ENCODE data around the gene STRIT1. TPM values are rescaled to one million over a fixed set of nuclear protein-coding genes. Genes with fewer than 3 reads are reported as not detected.

STRIT1 gene
- total and polyA plus RNA-seq, 9 of the 15 experiments (the other 6 are each of a cell fraction or from before 2014, with no cell fraction given) = not detected

GRCh38 chr3:155283092-155284056 is 10.1 kb downstream of the STRIT1 start (continued):
- peak; percentile 94 for TF ChIP-seq CUX1 (CRISPR knock-in tag; IDR thresholded peaks at IDR 0.05)
- no peak for TF ChIP-seq ZC3H4 (CRISPR knock-in tag; IDR thresholded peaks at IDR 0.05; ENCODE audit: borderline replicate concordance)
- TF ChIP-seq CREB5 (CRISPR knock-in tag; IDR thresholded peaks at IDR 0.05) = no peak
- TF ChIP-seq ZNF280A (IDR thresholded peaks at IDR 0.05; ENCODE audit: low read depth, partially characterized antibody) = no peak
- TF ChIP-seq LEF1 (IDR thresholded peaks at IDR 0.05) = no peak
- TF ChIP-seq FOSL1 (tag; conservative IDR thresholded peaks at IDR 0.05) = no peak; the same call in 1 of the 2 replicates
- peak; percentile 83 for TF ChIP-seq SMAD4 (CRISPR knock-in tag; conservative IDR thresholded peaks at IDR 0.05)
- TF ChIP-seq MXD1 (CRISPR knock-in tag; IDR thresholded peaks at IDR 0.05; ENCODE audit: borderline replicate concordance, poor library complexity, severe bottlenecking) = peak; percentile 42
- no peak for TF ChIP-seq HMG20B (CRISPR knock-in tag; IDR thresholded peaks at IDR 0.05)
- TF ChIP-seq HSF4 (CRISPR knock-in tag; IDR thresholded peaks at IDR 0.05; ENCODE audit: borderline replicate concordance) = peak; percentile 65; the same call in 1 of the 2 replicates
- peak; percentile 91 for TF ChIP-seq ZNF583 (CRISPR knock-in tag; IDR thresholded peaks at IDR 0.05)
- 0 out of 2 replicates have a peak, but pooled peaks have one; percentile 24 for TF ChIP-seq ZBTB12 (CRISPR knock-in tag; IDR thresholded peaks at IDR 0.05)
- TF ChIP-seq TCF15 (CRISPR knock-in tag; IDR thresholded peaks at IDR 0.05) = peak; percentile 93
- TF ChIP-seq SIRT6 (IDR thresholded peaks at IDR 0.05; ENCODE audit: low read depth, low read length) = no peak
